GM12878 (cell line): ENCODE measurements around the gene SNPH. TPM values are rescaled to one million over a fixed set of nuclear protein-coding genes. Genes with fewer than 3 reads are reported as not detected.
"Not testable (repeated sequence)": the region's sequence is repeated elsewhere in the genome, so short reads cannot be mapped to it uniquely, and the experiment has no call there.

ENCODE experiments used
- ATAC-seq: fragments of 200-7000 bp; cut with Tn5 transposase; 3 replicates; pipeline ENCODE4 v1.9.1; 2020; ENCODE audit warnings: mild to moderate bottlenecking, moderate library complexity
- BruUV-seq: library from RNA; stranded (reverse); fragments of 400-500 nt; replicated peaks from 2 replicates; lab custom pipeline; 2021; lab: Mats Ljungman, UMichigan
- CTCF ChIA-PET: fragments of 300-600 bp; sonication (Branson Sonifier 250); formaldehyde crosslinking; extraction: SDS; loops from one replicate; lab custom pipeline; 2021; ENCODE audit warnings: inconsistent platforms; lab: Yijun Ruan, JAX
- POLR2A ChIA-PET: fragments of 350-600 bp; formaldehyde crosslinking; extraction: SDS; loops from one replicate; lab custom pipeline; 2021; ENCODE audit warnings: inconsistent platforms; lab: Charles Lee
- RAD21 ChIA-PET: fragments of 300-600 bp; sonication (Branson Sonifier 250); formaldehyde crosslinking; loops from one replicate; lab custom pipeline; 2023; ENCODE audit warnings: antibody characterized with exemption; ENCODE audit not compliant: unreplicated experiment; lab: Charles Lee
- SMC1A ChIA-PET: fragments of 300-600 bp; sonication (Branson Sonifier 250); formaldehyde crosslinking; loops from one replicate; lab custom pipeline; 2023; ENCODE audit not compliant: unreplicated experiment, uncharacterized antibody; lab: Charles Lee
- DNase-seq: peaks from one replicate; pipeline ENCODE4 v3.0.0-alpha.2; 2011; ENCODE audit warnings: low read depth, low spot score
- FAIRE-seq: peaks from 3 replicates; lab custom pipeline; 2011; peaks lifted over from hg19 to GRCh38; lab: Jason Lieb, UNC
- H2AFZ ChIP-seq: 2 replicates; pipeline ENCODE4 v1.6.0; 2011; ENCODE audit warnings: low read depth, low read length, control low read depth; ENCODE audit not compliant: control insufficient read depth
- H3K27ac ChIP-seq: 2 replicates; pipeline ENCODE4 v1.5.1; 2011; ENCODE audit warnings: control low read depth; ENCODE audit not compliant: control insufficient read depth, insufficient read depth
- H3K27me3 ChIP-seq, 2 experiments: replicated peaks in 1 of 2; 2 replicates each; pipeline versions ENCODE4 v1.6.0 to v1.6.1; 2011; ENCODE audit warnings: low read length in 1 of 2; ENCODE audit not compliant: control insufficient read depth in 2 of 2, insufficient read depth in 2 of 2
- H3K36me3 ChIP-seq, 2 experiments: 2 replicates each; pipeline ENCODE4 v1.5.1; 2011; ENCODE audit warnings: low read length in 1 of 2; ENCODE audit not compliant: control insufficient read depth in 2 of 2, insufficient read depth in 2 of 2
- H3K4me1 ChIP-seq: 2 replicates; pipeline ENCODE4 v1.6.1; 2011; ENCODE audit warnings: mild to moderate bottlenecking, low read length, moderate library complexity, mixed read lengths; ENCODE audit not compliant: control insufficient read depth, insufficient read depth
- H3K4me2 ChIP-seq: 2 replicates; pipeline ENCODE4 v1.6.0; 2011; ENCODE audit warnings: control low read depth; ENCODE audit not compliant: control insufficient read depth, insufficient read depth
- H3K4me3 ChIP-seq: fragments of 200-600 bp; sonication (generic); 2 replicates; pipeline ENCODE4 v1.5.1; 2016
- H3K79me2 ChIP-seq: 2 replicates; pipeline ENCODE4 v1.6.0; 2011; ENCODE audit warnings: low read length; ENCODE audit not compliant: control insufficient read depth, insufficient read depth
- H3K9ac ChIP-seq: 2 replicates; pipeline ENCODE4 v1.8.0; 2011; ENCODE audit warnings: low read length, control low read depth, mixed read lengths; ENCODE audit not compliant: control insufficient read depth, insufficient read depth
- H3K9me3 ChIP-seq: replicated peaks from 3 replicates; pipeline ENCODE4 v1.5.1; 2011; ENCODE audit warnings: mild to moderate bottlenecking, low read length; ENCODE audit not compliant: control insufficient read depth, insufficient read depth
- H4K20me1 ChIP-seq: 2 replicates; pipeline ENCODE4 v1.6.0; 2011; ENCODE audit not compliant: control insufficient read depth, insufficient read depth
- HDAC2 ChIP-seq: fragments of 200-600 bp; sonication (generic); IDR thresholded peaks from 2 replicates; pipeline ENCODE4 v1.6.1; 2017
- NR2F1 ChIP-seq: fragments of 450-650 bp; conservative IDR thresholded peaks from 2 replicates; pipeline ENCODE4 v1.6.1; 2017; ENCODE audit warnings: mild to moderate bottlenecking
- RELB ChIP-seq: fragments of 450-650 bp; IDR thresholded peaks from 2 replicates; pipeline ENCODE4 v1.6.1; 2017; ENCODE audit warnings: low read depth, mild to moderate bottlenecking, moderate library complexity
- YY1 ChIP-seq: IDR thresholded peaks from 2 replicates; pipeline ENCODE4 v1.6.1; 2011; ENCODE audit warnings: low read depth, mild to moderate bottlenecking, low read length
- ZSCAN29 ChIP-seq: fragments of 450-650 bp; IDR thresholded peaks from 2 replicates; pipeline ENCODE4 v1.6.1; 2017; ENCODE audit warnings: mild to moderate bottlenecking, moderate library complexity
- WGBS: methylation state at CpG from one replicate; pipeline ENCODE4 v1.1.6; 2016; ENCODE audit warnings: low lambda C conversion rate; ENCODE audit not compliant: insufficient replicate concordance, insufficient coverage; ENCODE audit errors: missing lambda C conversion rate; 5-methylcytosine and 5-hydroxymethylcytosine counted together
- in situ Hi-C: fragments of 300-500 bp; cut with MboI; formaldehyde crosslinking; loops from 9 replicates; pipeline ENCODE4 v1.14.3; 2018; ENCODE audit warnings: mixed read lengths
- intact Hi-C: fragments of 100-400 bp; cut with micrococcal nuclease; formaldehyde crosslinking; loops from one replicate; pipeline ENCODE4 v1.14.2; 2022; ENCODE audit not compliant: unreplicated experiment
- polyA plus RNA-seq, 11 experiments: library from polyadenylated mRNA; depleted of rRNA in 4 of 11; unstranded in 6 of 11; stranded (reverse) in 5 of 11; fragments of >200 nt; fragmentation: Nextera tagmentation in 4 of 11; fragmentation: Illumina TruSeq in 1 of 11; extraction: Ambion mirVana in 4 of 11; extraction: Trizol in 1 of 11; gene quantifications; 1 replicate in 1 of 11; 2 replicates in 10 of 11; pipeline versions ENCODE4 v1.2.1 to v1.2.3, GENCODE V29; 2011 to 2016; ENCODE audit warnings: inconsistent platforms in 2 of 11, missing spikeins in 2 of 11, low read depth in 1 of 11
- total RNA-seq, 4 experiments: library from RNA; depleted of rRNA in 3 of 4; stranded (reverse); fragments of >200 nt in 3 of 4; fragmentation: Illumina TruSeq in 1 of 4; extraction: Trizol in 1 of 4; gene quantifications; 2 replicates each; pipeline versions ENCODE4 v1.2.1 to v1.2.3, GENCODE V29; 2013 to 2021

The SNPH gene
- total and polyA plus RNA-seq, 10 of the 15 experiments (the other 5 are each of a cell fraction or from before 2014, with no cell fraction given), result 0.02 to 0.45 (median 0.34) TPM; not detected in 2

- no peak for TF ChIP-seq ZSCAN29
- no peak for TF ChIP-seq HDAC2
- TF ChIP-seq NR2F1, result no peak
- TF ChIP-seq RELB, result no peak
- no peak for TF ChIP-seq YY1
- WGBS, result 64% methylated on average over 5 of the region's 5 CpGs
- ChIA-PET RAD21 (interaction anchor here (1.3 kb wide), 1 partner anchor 36 kb away, joined by 3 read pairs; no protein-coding TSS in a partner anchor), POLR2A (no interaction called here), CTCF (no interaction called here), SMC1A (no interaction called here)
- Histone ChIP-seq H3K4me2 (no peak overlapping the region), H3K27me3 (no peaks in the 10 kb centered on the region), H4K20me1 (no peaks in the 10 kb centered on the region; the same call in 1 of the 2 replicates), H3K9ac (no peak overlapping the region), H2AFZ (no peak overlapping the region), H3K9me3 (no peaks in the 10 kb centered on the region), H3K36me3 (no peaks in the 10 kb centered on the region; a peak in 2 of 4 replicates), H3K4me3 (no peak overlapping the region), H3K79me2 (no peaks in the 10 kb centered on the region), H3K27ac (no peak overlapping the region), H3K4me1 (no peaks in the 10 kb centered on the region; the same call in 1 of the 2 replicates)
- ATAC-seq, result no peak
- no peak for DNase-seq
- FAIRE-seq, result no peak
- BruUV-seq, result no TSS peak
- in situ Hi-C loops, result no loop called here
- intact Hi-C loops, result no loop called here
Measured at GRCh38 chr20:1341561-1342265, 75.6 kb downstream of the SNPH start.

- H4K20me1 ChIP-seq, intact Hi-C loops, H3K79me2 ChIP-seq, H3K4me1 ChIP-seq, in situ Hi-C loops, RAD21 ChIA-PET, H3K36me3 ChIP-seq, H3K4me3 ChIP-seq, BruUV-seq, FAIRE-seq, DNase-seq, ATAC-seq, H3K9me3 ChIP-seq, H3K4me2 ChIP-seq, H2AFZ ChIP-seq, H3K9ac ChIP-seq, H3K27ac ChIP-seq, SMC1A ChIA-PET, H3K27me3 ChIP-seq: not testable (repeated sequence)
- ChIA-PET CTCF (interaction anchor here (1.1 to 1.4 kb wide), 2 partner anchors 14 to 46 kb away, joined by 4 to 5 read pairs; no protein-coding TSS in a partner anchor), POLR2A (interaction anchor here (1.5 kb wide), 1 partner anchor 19 kb away, joined by 3 read pairs; no protein-coding TSS in a partner anchor)
- over 99% methylated on average over 8 of the region's 8 CpGs for WGBS
Measured at GRCh38 chr20:1343446-1344124, 77.5 kb downstream of the SNPH start.
